ENCODE data around the gene COL18A1. TPM values are rescaled to one million over a fixed set of nuclear protein-coding genes. Genes with fewer than 3 reads are reported as not detected.
A peak's percentile ranks its signal among the peaks of the same experiment; 100 is the strongest.

COL18A1 gene
- total RNA-seq, 1 donor from 2014 or later = 9.2 TPM

DNA sequence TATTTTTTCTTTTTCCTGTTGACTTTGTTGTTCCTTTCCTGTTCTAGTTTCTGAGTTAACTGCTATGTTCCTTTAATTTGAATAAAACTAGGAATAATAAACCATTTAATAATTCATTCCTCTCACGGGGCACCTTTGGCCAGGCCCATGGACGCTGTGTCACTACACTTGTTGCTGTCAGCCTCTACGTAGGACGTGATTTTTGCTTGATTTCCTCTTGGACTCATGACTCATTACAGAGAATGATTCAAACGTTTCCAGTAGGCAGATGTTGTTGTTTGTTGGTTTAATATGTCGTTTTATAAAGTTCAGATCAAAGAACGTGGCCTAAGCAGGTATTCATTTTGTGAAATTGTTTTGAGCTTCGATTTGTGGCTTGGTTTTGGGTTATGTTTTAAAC, 146.4 kb downstream of the COL18A1 start:
- Histone ChIP-seq H3K27me3 (ENCODE audit: control insufficient read depth, insufficient read depth, low read length) (no peaks in the 10 kb centered on the region), H3K36me3 (ENCODE audit: control insufficient read depth, insufficient read depth, low read length) (no peaks in the 10 kb centered on the region), H3K4me3 (ENCODE audit: low read depth, low read length) (no peak overlapping the region)
- peak; percentile 87 for DNase-seq (ENCODE audit: low read depth)
- TF ChIP-seq, protein P1, sequence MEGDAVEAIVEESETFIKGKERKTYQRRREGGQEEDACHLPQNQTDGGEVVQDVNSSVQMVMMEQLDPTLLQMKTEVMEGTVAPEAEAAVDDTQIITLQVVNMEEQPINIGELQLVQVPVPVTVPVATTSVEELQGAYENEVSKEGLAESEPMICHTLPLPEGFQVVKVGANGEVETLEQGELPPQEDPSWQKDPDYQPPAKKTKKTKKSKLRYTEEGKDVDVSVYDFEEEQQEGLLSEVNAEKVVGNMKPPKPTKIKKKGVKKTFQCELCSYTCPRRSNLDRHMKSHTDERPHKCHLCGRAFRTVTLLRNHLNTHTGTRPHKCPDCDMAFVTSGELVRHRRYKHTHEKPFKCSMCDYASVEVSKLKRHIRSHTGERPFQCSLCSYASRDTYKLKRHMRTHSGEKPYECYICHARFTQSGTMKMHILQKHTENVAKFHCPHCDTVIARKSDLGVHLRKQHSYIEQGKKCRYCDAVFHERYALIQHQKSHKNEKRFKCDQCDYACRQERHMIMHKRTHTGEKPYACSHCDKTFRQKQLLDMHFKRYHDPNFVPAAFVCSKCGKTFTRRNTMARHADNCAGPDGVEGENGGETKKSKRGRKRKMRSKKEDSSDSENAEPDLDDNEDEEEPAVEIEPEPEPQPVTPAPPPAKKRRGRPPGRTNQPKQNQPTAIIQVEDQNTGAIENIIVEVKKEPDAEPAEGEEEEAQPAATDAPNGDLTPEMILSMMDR (IDR thresholded peaks at IDR 0.05; ENCODE audit: insufficient read depth, low read length, severe bottlenecking) = no peak
- FAIRE-seq = no peak

DNA sequence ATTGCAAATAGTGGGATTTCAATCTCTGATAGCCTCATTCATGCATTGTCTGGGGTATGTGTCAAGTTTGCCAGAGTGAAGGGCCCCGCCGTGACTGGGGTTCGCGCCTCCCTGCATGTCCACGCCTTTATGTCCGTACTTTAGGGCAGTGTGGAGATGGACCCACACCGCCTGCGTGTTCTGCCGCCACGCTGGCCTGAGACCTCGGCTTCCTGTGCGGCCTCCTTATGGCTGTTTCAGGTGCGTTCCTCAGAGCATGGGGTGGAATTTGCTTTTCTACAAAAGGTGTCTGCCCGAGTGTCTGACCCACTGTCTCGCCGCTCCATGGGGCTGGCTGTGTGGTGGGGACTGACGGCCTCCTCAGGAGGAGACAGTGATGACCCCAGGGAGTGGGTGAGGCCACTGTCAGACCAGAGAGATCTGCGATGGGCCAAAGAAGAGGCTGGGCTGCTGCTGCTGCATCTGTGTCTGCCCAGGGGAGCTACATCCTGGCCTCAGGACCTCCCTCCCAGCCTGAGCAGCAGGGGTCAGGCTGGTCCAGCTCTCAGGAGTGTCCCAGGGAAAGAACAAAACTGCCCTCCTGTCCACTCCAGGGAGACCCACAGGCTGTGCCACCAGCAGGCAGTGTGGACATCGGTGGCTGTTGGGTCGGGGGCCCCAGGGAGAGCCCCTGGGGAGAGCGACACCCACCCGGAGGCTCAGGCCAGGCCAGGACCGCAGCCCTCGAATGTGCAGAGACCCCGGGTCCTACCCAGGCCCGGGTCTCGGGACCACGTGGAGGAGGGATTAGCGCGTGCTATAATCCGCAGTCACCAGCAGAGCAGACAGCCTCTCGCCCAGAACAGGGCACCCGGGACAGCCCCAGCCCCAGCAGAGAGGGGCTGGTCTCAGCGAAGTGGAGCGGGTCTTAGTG, 147.1 kb downstream of the COL18A1 start:
- FAIRE-seq (no peak), DNase-seq (ENCODE audit: low read depth) (no peak)
- TF ChIP-seq, protein P1 (IDR thresholded peaks at IDR 0.05; ENCODE audit: insufficient read depth, low read length, severe bottlenecking) = no peak
- no peak overlapping the region for H3K4me3 ChIP-seq (ENCODE audit: low read depth, low read length)
- no peaks in the 10 kb centered on the region for H3K27me3 ChIP-seq (ENCODE audit: control insufficient read depth, insufficient read depth, low read length)
- H3K36me3 ChIP-seq (ENCODE audit: control insufficient read depth, insufficient read depth, low read length) = no peaks in the 10 kb centered on the region

DNA sequence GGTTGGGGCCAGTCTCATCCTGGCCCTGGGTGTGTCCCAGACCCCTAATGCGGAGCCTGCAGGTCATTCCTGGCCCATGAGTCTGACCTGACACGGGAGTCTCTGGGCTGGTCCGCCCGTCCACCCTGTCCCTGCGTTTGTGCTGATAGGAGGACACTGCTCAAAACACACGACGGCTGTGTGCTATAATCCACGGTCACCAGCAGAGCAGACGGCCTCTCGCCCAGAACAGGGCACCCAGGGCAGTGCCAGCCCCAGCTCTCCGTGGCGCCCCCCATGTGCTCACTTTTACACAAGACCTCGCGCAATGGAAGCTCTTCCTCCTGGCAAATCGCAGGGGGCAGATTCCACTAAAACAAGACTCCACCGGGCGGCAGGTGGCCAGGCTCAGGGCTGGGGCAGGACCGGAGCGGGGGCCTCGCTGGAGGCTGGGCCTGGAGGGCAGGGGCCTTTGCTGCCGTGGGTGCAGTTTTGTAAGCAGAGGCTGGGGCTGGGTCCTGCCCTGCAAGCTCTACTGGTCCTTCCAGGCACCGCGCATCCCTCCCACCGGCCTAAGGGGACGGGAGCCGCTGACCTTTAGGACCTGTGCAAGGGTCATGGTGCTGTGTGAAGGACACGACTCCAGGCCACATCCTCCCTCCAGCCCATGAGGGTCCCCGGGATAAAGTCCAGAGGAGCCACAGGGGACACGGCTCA, 147.9 kb downstream of the COL18A1 start:
- FAIRE-seq (no peak), DNase-seq (ENCODE audit: low read depth) (no peak)
- TF ChIP-seq, protein P1 (IDR thresholded peaks at IDR 0.05; ENCODE audit: insufficient read depth, low read length, severe bottlenecking) = no peak

DNA sequence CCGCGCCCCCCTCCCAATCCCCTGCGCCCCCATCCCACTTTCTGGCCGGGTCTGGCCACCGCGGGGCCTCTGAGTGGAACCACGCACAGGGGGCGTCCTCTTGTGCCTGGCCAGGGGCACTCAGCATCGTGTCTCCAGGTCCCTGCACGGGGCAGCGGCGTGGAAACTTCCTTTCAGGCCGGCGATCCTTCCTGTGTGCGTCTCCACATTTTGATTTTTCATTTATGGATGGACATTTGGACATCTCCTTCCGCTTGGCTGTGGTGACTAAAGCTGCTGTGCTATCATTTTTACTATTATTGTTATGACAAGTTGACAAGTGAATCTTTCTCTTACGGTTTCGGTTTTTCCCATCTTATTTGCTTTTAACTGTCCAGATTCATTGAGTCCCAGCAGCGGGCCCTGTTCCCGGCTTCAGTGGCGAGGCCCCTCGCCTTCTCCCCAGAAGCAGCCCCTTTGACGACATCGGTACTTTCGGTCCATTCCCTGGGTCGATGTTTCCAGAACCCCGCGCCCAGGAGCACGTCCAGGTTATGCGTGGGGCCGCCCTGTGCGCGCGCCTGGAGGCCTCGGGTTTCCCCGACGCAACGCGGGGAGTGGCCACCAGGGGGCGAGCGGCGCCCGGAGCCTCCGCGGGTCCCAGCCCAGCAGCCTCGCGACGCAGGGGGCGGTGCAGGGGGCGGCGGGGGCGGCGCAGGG, 149.7 kb downstream of the COL18A1 start:
- Histone ChIP-seq H3K36me3 (ENCODE audit: control insufficient read depth, insufficient read depth, low read length) (no peaks in the 10 kb centered on the region), H3K27me3 (ENCODE audit: control insufficient read depth, insufficient read depth, low read length) (no peaks in the 10 kb centered on the region), H3K4me3 (ENCODE audit: low read depth, low read length) (peak overlapping the region; percentile 44)
- TF ChIP-seq, protein P1 (IDR thresholded peaks at IDR 0.05; ENCODE audit: insufficient read depth, low read length, severe bottlenecking) = peak; percentile 84
- DNase-seq (ENCODE audit: low read depth) (peak; percentile 16), FAIRE-seq (no peak)

More for the DNA sequence above, 147.9 kb downstream of the COL18A1 start:
- Histone ChIP-seq H3K4me3 (ENCODE audit: low read depth, low read length) (no peak overlapping the region), H3K27me3 (ENCODE audit: control insufficient read depth, insufficient read depth, low read length) (no peaks in the 10 kb centered on the region), H3K36me3 (ENCODE audit: control insufficient read depth, insufficient read depth, low read length) (no peaks in the 10 kb centered on the region)

DNA sequence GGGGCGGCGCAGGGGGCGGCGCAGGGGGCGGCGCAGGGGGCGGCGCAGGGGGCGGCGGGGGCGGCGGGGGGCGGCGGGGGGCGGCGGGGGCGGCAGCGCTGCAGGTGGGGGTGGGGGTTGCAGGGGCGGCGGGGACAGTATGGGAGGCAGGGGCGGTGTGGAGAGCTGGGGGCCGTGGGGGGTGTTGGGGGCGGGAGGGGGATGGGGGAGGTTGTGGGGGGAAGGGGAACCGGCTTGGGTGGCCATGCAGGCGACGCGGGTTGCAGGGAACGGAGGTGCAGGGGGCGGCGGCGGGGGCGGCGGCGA, 150.2 kb downstream of the COL18A1 start:
- Histone ChIP-seq H3K27me3 (ENCODE audit: control insufficient read depth, insufficient read depth, low read length) (no peaks in the 10 kb centered on the region), H3K4me3 (ENCODE audit: low read depth, low read length) (peak overlapping the region; percentile 44)

More for the DNA sequence above, 150.2 kb downstream of the COL18A1 start:
- H3K36me3 ChIP-seq (ENCODE audit: control insufficient read depth, insufficient read depth, low read length) = no peaks in the 10 kb centered on the region
- TF ChIP-seq, protein P1 (IDR thresholded peaks at IDR 0.05; ENCODE audit: insufficient read depth, low read length, severe bottlenecking) = no peak
- DNase-seq (ENCODE audit: low read depth) = no peak
- no peak for FAIRE-seq

All from bronchial epithelial cell (primary cell).